GM12891 (cell line): Measurements from ENCODE around the gene DCT.

Source experiments
- PAX5 ChIP-seq: IDR thresholded peaks from 2 replicates; pipeline ENCODE4 v1.6.1; 2011; ENCODE audit warnings: low read length, moderate library complexity, mild to moderate bottlenecking; ENCODE audit not compliant: insufficient read depth, severe bottlenecking
- POLR2A ChIP-seq: IDR thresholded peaks from 2 replicates; pipeline ENCODE4 v1.6.1; 2011; ENCODE audit warnings: low read depth, low read length, control low read depth
- POLR2AphosphoS5 ChIP-seq: IDR thresholded peaks from 2 replicates; pipeline ENCODE4 v1.6.1; 2011; ENCODE audit warnings: low read depth, low read length, control low read depth
- SPI1 ChIP-seq: IDR thresholded peaks from 2 replicates; pipeline ENCODE4 v1.6.1; 2011; ENCODE audit warnings: low read depth, low read length, control low read depth
- TAF1 ChIP-seq: IDR thresholded peaks from 2 replicates; pipeline ENCODE4 v1.6.1; 2011; ENCODE audit warnings: low read depth, low read length, control low read depth

DNA sequence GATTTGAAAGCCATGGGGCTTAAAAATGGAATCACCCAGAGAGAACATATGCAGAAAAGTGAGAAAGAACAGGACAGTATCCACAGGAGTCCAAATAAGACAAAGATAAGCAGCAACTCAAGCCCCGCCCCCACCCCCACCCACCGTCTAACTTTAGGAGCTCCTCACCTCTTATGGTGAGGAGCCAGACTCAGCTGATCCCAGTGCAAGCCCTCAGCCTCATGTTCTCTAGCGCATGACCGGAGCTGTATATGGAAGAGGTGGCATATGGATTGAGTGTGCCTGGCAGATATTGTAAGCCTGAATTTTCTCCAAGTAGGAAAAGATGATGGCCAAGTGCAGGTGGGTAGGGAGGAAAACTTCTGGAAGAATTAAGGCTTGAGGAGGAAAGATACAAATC is 36.4 kb upstream of the DCT start:
- no peak for TF ChIP-seq POLR2A
- no peak for TF ChIP-seq POLR2AphosphoS5
- no peak for TF ChIP-seq PAX5
- TF ChIP-seq TAF1, result no peak
- no peak for TF ChIP-seq SPI1
